K562 (cell line): ENCODE measurements around the gene SHF. TPM values are rescaled to one million over a fixed set of nuclear protein-coding genes. Genes with fewer than 3 reads are reported as not detected.

ENCODE experiments used
- KAT2B ChIP-seq: IDR thresholded peaks from one replicate; pipeline ENCODE4 v1.6.1; 2012; ENCODE audit warnings: low read depth, mild to moderate bottlenecking, control low read depth, inconsistent platforms, low read length, moderate library complexity
- POLR2H ChIP-seq: IDR thresholded peaks from 2 replicates; pipeline ENCODE4 v1.6.1; 2016; ENCODE audit warnings: missing genetic modification characterization, low read depth, mild to moderate bottlenecking, control low read depth, missing compliant biosample characterization, moderate library complexity
- SIN3B ChIP-seq: fragments of 450-650 bp; IDR thresholded peaks from 2 replicates; pipeline ENCODE4 v1.6.1; 2017; ENCODE audit warnings: low read depth, mild to moderate bottlenecking, moderate library complexity
- SLC30A9 ChIP-seq: fragments of 250-450 bp; sonication (Bioruptor Pico); IDR thresholded peaks from 2 replicates; pipeline ENCODE4 v1.8.0; 2022; ENCODE audit warnings: mild to moderate bottlenecking, moderate library complexity
- ZNF197 ChIP-seq: fragments of 200-800 bp; sonication (Bioruptor generic); IDR thresholded peaks from 2 replicates; pipeline ENCODE4 v1.6.1; 2016; ENCODE audit warnings: low read depth, missing genetic modification characterization, missing compliant biosample characterization
- ZNF316 ChIP-seq: fragments of 450-650 bp; IDR thresholded peaks from 2 replicates; pipeline ENCODE4 v1.6.1; 2016
- ZNF766 ChIP-seq: fragments of 200-800 bp; sonication (Bioruptor generic); conservative IDR thresholded peaks from 2 replicates; pipeline ENCODE4 v1.6.1; 2016; ENCODE audit warnings: missing genetic modification characterization, missing compliant biosample characterization
- ZNF79 ChIP-seq: fragments of 250-450 bp; sonication (Bioruptor Pico); IDR thresholded peaks from 2 replicates; pipeline ENCODE4 v1.4.0; 2020; ENCODE audit warnings: low read depth, mild to moderate bottlenecking, moderate library complexity
- polyA plus RNA-seq, 8 experiments: library from polyadenylated mRNA; depleted of rRNA in 4 of 8; stranded (reverse) in 5 of 8; unstranded in 3 of 8; fragments of >200 nt; fragmentation: Nextera tagmentation in 2 of 8; fragmentation: Illumina TruSeq in 1 of 8; extraction: Ambion mirVana in 2 of 8; extraction: Trizol in 1 of 8; gene quantifications; 2 replicates each; pipeline versions ENCODE4 v1.2.1 to v1.2.3, GENCODE V29; 2011 to 2014; ENCODE audit warnings: inconsistent platforms in 1 of 8, missing spikeins in 1 of 8
- total RNA-seq, 7 experiments: library from RNA; depleted of rRNA in 6 of 7; stranded (reverse); fragments of >200 nt in 6 of 7; fragmentation: Illumina TruSeq in 2 of 7; extraction: Trizol in 2 of 7; gene quantifications; 2 replicates each; pipeline versions ENCODE4 v1.2.1 to v1.2.3, GENCODE V29; 2011 to 2021; ENCODE audit warnings: low replicate concordance in 1 of 7
- TF ChIP-seq, protein P1 (sequence below), 2 experiments: fragments of 250-450 bp in 1 of 2; fragments of 450-650 bp in 1 of 2; sonication (Bioruptor Pico) in 1 of 2; IDR thresholded peaks; 2 replicates each; pipeline versions ENCODE4 v1.6.1 to v1.8.0; 2016 to 2021; ENCODE audit warnings: mild to moderate bottlenecking in 2 of 2, moderate library complexity in 2 of 2, missing compliant biosample characterization in 1 of 2, missing genetic modification characterization in 1 of 2
- TF ChIP-seq, protein P2 (sequence below): fragments of 450-650 bp; conservative IDR thresholded peaks from 2 replicates; pipeline ENCODE4 v1.6.1; 2016; ENCODE audit warnings: missing genetic modification characterization, low read depth, mild to moderate bottlenecking, missing compliant biosample characterization, moderate library complexity
- TF ChIP-seq, protein P3 (sequence below): sonication (generic); formaldehyde crosslinking; IDR thresholded peaks from 2 replicates; pipeline ENCODE4 v1.8.1; 2023; ENCODE audit warnings: mild to moderate bottlenecking, missing genetic modification reagents
- TF ChIP-seq, protein P4 (sequence below), 2 experiments: IDR thresholded peaks in 1 of 2; conservative IDR thresholded peaks in 1 of 2; 2 replicates each; pipeline ENCODE4 v1.6.1; 2016; ENCODE audit warnings: low read depth in 2 of 2, mild to moderate bottlenecking in 1 of 2, missing compliant biosample characterization in 1 of 2, missing genetic modification characterization in 1 of 2, moderate library complexity in 1 of 2
- TF ChIP-seq, protein P5 (sequence below): fragments of 250-450 bp; sonication (Bioruptor Pico); IDR thresholded peaks from 2 replicates; pipeline ENCODE4 v1.8.0; 2022; ENCODE audit warnings: moderate library complexity, mild to moderate bottlenecking, inconsistent platforms
- TF ChIP-seq, protein P6 (sequence below): fragments of 250-450 bp; sonication (Bioruptor Pico); IDR thresholded peaks from 2 replicates; pipeline ENCODE4 v1.4.0; 2020; ENCODE audit warnings: borderline replicate concordance

SHF gene
- total and polyA plus RNA-seq, 9 of the 15 experiments (the other 6 are each of a cell fraction or from before 2014, with no cell fraction given): 0.51 to 2.2 (median 0.85) TPM; not detected in 2

DNA sequence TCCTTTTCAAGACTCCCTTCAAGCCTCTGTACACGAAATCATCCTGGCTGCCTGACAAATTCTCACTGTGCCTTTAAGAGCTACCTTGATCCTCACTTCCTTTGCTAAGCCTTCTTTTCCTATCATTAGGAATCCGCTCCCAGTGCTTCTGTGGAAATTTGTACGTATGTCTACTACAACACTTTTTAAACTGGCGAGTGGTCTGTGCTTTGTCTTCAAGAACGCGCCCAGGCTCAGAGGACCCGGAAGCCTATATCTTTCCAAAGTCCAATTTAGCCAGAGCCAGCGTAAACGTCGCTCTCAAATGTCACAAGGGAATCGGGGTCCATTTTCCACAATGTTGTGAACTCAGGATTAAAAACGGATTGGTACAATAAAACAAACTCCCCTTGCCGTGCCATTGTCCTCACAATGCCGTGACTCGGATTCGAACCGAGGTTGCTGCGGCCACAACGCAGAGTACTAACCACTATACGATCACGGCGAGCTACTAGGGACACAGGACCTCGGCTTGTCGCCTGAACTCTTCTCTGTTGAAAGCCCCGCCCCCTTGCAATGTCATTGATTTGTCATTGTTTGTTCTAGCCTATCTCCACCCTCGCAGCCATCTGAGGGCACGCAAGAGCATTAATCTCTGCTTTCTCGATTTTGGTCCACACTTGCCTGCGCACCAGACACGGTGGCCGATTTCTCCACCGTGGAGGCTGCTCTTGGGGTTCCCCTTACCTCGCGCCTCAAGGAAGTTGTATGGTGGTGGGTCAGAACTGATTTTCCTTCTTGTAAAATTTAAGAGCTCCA, 12.4 kb upstream of the SHF start (continued):
- TF ChIP-seq, protein P1, sequence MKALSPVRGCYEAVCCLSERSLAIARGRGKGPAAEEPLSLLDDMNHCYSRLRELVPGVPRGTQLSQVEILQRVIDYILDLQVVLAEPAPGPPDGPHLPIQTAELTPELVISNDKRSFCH (CRISPR knock-in tag; IDR thresholded peaks at IDR 0.05): no peak
- TF ChIP-seq, protein P1 (tag; IDR thresholded peaks at IDR 0.05): peak; percentile 85
- TF ChIP-seq KAT2B (no peak), SLC30A9 (CRISPR knock-in tag) (no peak), ZNF316 (peak; percentile 40; the same call in 1 of the 2 replicates), ZNF766 (peak; percentile 53; the same call in 1 of the 2 replicates), ZNF197 (CRISPR knock-in tag) (no peak), POLR2H (tag) (peak; percentile 99), ZNF79 (CRISPR knock-in tag) (no peak), SIN3B (no peak)
- TF ChIP-seq, protein P2, sequence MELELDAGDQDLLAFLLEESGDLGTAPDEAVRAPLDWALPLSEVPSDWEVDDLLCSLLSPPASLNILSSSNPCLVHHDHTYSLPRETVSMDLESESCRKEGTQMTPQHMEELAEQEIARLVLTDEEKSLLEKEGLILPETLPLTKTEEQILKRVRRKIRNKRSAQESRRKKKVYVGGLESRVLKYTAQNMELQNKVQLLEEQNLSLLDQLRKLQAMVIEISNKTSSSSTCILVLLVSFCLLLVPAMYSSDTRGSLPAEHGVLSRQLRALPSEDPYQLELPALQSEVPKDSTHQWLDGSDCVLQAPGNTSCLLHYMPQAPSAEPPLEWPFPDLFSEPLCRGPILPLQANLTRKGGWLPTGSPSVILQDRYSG (tag): no peak
- TF ChIP-seq, protein P3, sequence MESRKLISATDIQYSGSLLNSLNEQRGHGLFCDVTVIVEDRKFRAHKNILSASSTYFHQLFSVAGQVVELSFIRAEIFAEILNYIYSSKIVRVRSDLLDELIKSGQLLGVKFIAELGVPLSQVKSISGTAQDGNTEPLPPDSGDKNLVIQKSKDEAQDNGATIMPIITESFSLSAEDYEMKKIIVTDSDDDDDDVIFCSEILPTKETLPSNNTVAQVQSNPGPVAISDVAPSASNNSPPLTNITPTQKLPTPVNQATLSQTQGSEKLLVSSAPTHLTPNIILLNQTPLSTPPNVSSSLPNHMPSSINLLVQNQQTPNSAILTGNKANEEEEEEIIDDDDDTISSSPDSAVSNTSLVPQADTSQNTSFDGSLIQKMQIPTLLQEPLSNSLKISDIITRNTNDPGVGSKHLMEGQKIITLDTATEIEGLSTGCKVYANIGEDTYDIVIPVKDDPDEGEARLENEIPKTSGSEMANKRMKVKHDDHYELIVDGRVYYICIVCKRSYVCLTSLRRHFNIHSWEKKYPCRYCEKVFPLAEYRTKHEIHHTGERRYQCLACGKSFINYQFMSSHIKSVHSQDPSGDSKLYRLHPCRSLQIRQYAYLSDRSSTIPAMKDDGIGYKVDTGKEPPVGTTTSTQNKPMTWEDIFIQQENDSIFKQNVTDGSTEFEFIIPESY (CRISPR knock-in tag): 0 out of 2 replicates have a peak, but pooled peaks have one; percentile 17
- TF ChIP-seq, protein P4, sequence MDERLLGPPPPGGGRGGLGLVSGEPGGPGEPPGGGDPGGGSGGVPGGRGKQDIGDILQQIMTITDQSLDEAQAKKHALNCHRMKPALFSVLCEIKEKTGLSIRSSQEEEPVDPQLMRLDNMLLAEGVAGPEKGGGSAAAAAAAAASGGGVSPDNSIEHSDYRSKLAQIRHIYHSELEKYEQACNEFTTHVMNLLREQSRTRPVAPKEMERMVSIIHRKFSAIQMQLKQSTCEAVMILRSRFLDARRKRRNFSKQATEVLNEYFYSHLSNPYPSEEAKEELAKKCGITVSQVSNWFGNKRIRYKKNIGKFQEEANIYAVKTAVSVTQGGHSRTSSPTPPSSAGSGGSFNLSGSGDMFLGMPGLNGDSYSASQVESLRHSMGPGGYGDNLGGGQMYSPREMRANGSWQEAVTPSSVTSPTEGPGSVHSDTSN (CRISPR knock-in tag; IDR thresholded peaks at IDR 0.05; ENCODE audit: low read depth): no peak
- TF ChIP-seq, protein P4 (tag; conservative IDR thresholded peaks at IDR 0.05; ENCODE audit: low read depth): peak; percentile 74
- TF ChIP-seq, protein P5, sequence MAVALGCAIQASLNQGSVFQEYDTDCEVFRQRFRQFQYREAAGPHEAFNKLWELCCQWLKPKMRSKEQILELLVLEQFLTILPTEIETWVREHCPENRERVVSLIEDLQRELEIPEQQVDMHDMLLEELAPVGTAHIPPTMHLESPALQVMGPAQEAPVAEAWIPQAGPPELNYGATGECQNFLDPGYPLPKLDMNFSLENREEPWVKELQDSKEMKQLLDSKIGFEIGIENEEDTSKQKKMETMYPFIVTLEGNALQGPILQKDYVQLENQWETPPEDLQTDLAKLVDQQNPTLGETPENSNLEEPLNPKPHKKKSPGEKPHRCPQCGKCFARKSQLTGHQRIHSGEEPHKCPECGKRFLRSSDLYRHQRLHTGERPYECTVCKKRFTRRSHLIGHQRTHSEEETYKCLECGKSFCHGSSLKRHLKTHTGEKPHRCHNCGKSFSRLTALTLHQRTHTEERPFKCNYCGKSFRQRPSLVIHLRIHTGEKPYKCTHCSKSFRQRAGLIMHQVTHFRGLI: 0 out of 2 replicates have a peak, but pooled peaks have one; percentile 9
- TF ChIP-seq, protein P6, sequence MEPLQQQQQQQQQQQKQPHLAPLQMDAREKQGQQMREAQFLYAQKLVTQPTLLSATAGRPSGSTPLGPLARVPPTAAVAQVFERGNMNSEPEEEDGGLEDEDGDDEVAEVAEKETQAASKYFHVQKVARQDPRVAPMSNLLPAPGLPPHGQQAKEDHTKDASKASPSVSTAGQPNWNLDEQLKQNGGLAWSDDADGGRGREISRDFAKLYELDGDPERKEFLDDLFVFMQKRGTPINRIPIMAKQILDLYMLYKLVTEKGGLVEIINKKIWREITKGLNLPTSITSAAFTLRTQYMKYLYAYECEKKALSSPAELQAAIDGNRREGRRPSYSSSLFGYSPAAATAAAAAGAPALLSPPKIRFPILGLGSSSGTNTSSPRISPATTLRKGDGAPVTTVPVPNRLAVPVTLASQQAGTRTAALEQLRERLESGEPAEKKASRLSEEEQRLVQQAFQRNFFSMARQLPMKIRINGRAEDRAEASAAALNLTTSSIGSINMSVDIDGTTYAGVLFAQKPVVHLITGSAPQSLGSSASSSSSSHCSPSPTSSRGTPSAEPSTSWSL (CRISPR knock-in tag): no peak
